Activated CD4-positive, alpha-beta memory T cell treated with anti-CD3 and anti-CD28 coated beads, Interleukin-2, amount 10 ng/mL, durations not matched to agents 7 days and 5 days (primary cell): Measurements from ENCODE around the gene ZNF580. TPM values are rescaled to one million over a fixed set of nuclear protein-coding genes. Genes with fewer than 3 reads are reported as not detected.

Experiments
- CTCF ChIA-PET: fragments of 350-600 bp; sonication (Branson Sonifier 250); formaldehyde crosslinking; loops from one replicate; lab custom pipeline; 2021; ENCODE audit warnings: antibody characterized with exemption, inconsistent platforms; lab: Charles Lee
- POLR2A ChIA-PET: fragments of 350-600 bp; sonication (Branson Sonifier 250); formaldehyde crosslinking; loops from one replicate; lab custom pipeline; 2021; ENCODE audit warnings: antibody characterized with exemption; lab: Charles Lee
- DNase-seq: peaks from one replicate; pipeline ENCODE4 v3.0.0-alpha.2; 2020
- H3K27ac Mint-ChIP-seq: one replicate; pipeline ENCODE4 v1.8.0; 2021; ENCODE audit warnings: mild to moderate bottlenecking, mixed read lengths
- H3K27me3 Mint-ChIP-seq: one replicate; pipeline ENCODE4 v1.8.0; 2021; ENCODE audit warnings: mixed read lengths
- H3K36me3 Mint-ChIP-seq: one replicate; pipeline ENCODE4 v1.8.0; 2021; ENCODE audit warnings: low read depth, mixed read lengths
- H3K4me1 Mint-ChIP-seq: one replicate; pipeline ENCODE4 v1.8.0; 2021; ENCODE audit warnings: mixed read lengths
- H3K4me3 Mint-ChIP-seq: one replicate; pipeline ENCODE4 v1.8.0; 2021; ENCODE audit warnings: mild to moderate bottlenecking, mixed read lengths
- H3K9me3 Mint-ChIP-seq: one replicate; pipeline ENCODE4 v1.8.0; 2021; ENCODE audit warnings: mixed read lengths
- total RNA-seq, 2 experiments: library from RNA; stranded (reverse); gene quantifications; one replicate each; pipeline ENCODE4 v1.2.3, GENCODE V29; 2021

Gene ZNF580
- total RNA-seq, 2 experiments from 2014 or later: 35.7 to 39.7 TPM

- H3K36me3 Mint-ChIP-seq: peaks cover 16% of the 10 kb centered on the region
- H3K9me3 Mint-ChIP-seq: no peaks in the 10 kb centered on the region
- ChIA-PET POLR2A (no interaction called here), CTCF (no interaction called here)
- no peak overlapping the region for H3K4me3 Mint-ChIP-seq
- peaks cover 27% of the 10 kb centered on the region for H3K4me1 Mint-ChIP-seq
- H3K27ac Mint-ChIP-seq: no peak overlapping the region
- no peak for DNase-seq
- no peaks in the 10 kb centered on the region for H3K27me3 Mint-ChIP-seq
Measured at GRCh38 chr19:55651236-55651635, 10.4 kb downstream of the ZNF580 start.

DNA sequence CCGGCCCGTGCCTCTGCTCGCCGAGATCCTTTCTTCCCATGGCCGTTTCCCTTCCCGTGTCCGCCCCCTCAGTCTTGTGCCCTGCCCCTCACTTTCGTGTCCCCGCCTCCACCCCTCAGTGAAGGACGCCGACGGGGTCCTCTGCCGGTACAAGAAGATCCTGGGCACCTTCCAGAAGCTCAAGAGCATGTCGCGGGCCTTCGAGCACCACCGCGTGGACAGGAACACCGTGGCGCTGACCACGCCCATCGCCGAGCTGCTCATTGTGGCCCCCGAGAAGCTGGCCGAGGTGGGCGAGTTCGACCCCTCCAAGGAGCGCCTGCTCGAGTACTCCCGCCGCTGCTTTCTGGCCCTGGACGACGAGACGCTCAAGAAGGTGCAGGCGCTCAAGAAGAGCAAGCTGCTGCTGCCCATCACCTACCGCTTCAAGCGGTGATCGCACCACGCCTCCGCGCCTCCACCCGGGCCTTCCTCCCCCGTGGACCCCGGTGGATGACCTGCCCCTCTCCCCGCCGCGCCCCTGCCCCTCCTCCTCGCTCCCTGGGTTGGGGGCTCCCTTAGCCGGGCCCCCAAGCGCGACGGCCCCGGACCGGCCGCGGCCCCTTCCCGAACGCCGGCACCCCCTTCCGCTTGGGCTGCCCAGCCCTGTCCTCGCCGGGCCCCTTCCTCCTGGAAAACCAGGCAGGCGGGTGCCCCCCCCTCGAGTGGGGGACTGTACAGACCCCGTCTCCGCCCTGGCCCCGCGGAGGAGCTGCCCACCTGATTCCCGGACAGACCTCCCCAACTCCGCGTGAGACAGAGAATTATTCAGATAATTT is 11.7 kb downstream of the ZNF580 start:
- ChIA-PET POLR2A (interaction anchor here (0.6 to 2.5 kb wide), 3 partner anchors 10 to 21 kb away, joined by 3 to 23 read pairs (median 3); partner anchors contain the start of gene ZNF581), CTCF (interaction anchor here (0.7 to 3.0 kb wide), 11 partner anchors 8 to 572 kb away, joined by 3 to 25 read pairs (median 4); partner anchors contain the start of genes FIZ1, ZNF524, ZNF581 and ZNF865)
- H3K27me3 Mint-ChIP-seq: no peaks in the 10 kb centered on the region
- peaks cover 22% of the 10 kb centered on the region for H3K36me3 Mint-ChIP-seq
- no peak overlapping the region for H3K27ac Mint-ChIP-seq
- no peaks in the 10 kb centered on the region for H3K9me3 Mint-ChIP-seq
- no peak for DNase-seq
- peaks cover 35% of the 10 kb centered on the region for H3K4me1 Mint-ChIP-seq
- H3K4me3 Mint-ChIP-seq: peak overlapping the region; percentile 24

GRCh38 chr19:55653651-55654322 is 13.0 kb downstream of the ZNF580 start:
- H3K9me3 Mint-ChIP-seq: no peaks in the 10 kb centered on the region
- ChIA-PET POLR2A (interaction anchor here (0.6 to 2.5 kb wide), 17 partner anchors 9 to 246 kb away, joined by 3 to 23 read pairs (median 5); partner anchors contain the start of genes FIZ1, NAT14, UBE2S and ZNF524), CTCF (interaction anchor here (0.7 to 3.0 kb wide), 33 partner anchors 8 to 1464 kb away, joined by 3 to 25 read pairs (median 4); partner anchors contain the start of genes EPN1, FIZ1, KMT5C and MBOAT7)
- DNase-seq: peak; percentile 98
- H3K4me1 Mint-ChIP-seq: peaks cover 40% of the 10 kb centered on the region
- H3K27me3 Mint-ChIP-seq: no peaks in the 10 kb centered on the region
- H3K36me3 Mint-ChIP-seq: peaks cover 27% of the 10 kb centered on the region
- H3K4me3 Mint-ChIP-seq: peak overlapping the region; percentile 83
- peak overlapping the region; percentile 94 for H3K27ac Mint-ChIP-seq

- Mint-ChIP-seq H3K9me3 (no peaks in the 10 kb centered on the region), H3K4me1 (peaks cover 41% of the 10 kb centered on the region), H3K27me3 (no peaks in the 10 kb centered on the region), H3K4me3 (peak overlapping the region; percentile 83), H3K36me3 (peaks cover 29% of the 10 kb centered on the region), H3K27ac (peak overlapping the region; percentile 94)
- POLR2A ChIA-PET: interaction anchor here (0.5 to 2.5 kb wide), 22 partner anchors 10 to 315 kb away, joined by 3 to 23 read pairs (median 4); partner anchors contain the start of genes FIZ1, KMT5C, NAT14 and TMEM238
- CTCF ChIA-PET: interaction anchor here (0.6 to 3.0 kb wide), 24 partner anchors 9 to 1465 kb away, joined by 3 to 25 read pairs (median 5); partner anchors contain the start of genes EPN1, FIZ1, KMT5C and MBOAT7
- peak; percentile 100 for DNase-seq
Measured at GRCh38 chr19:55654323-55654867, 13.6 kb downstream of the ZNF580 start.

GRCh38 chr19:55654868-55655647 is 14.3 kb downstream of the ZNF580 start, which contains the start of gene U2AF2:
Gene U2AF2, plus strand, starts transcription at chr19:55655035. Its CDS starts 70 bp downstream, at chr19:55655105.
- CTCF ChIA-PET: interaction anchor here (0.6 to 3.0 kb wide), 24 partner anchors 9 to 1466 kb away, joined by 3 to 25 read pairs (median 5); partner anchors contain the start of genes EPN1, FIZ1, KMT5C and MBOAT7
- H3K4me3 Mint-ChIP-seq: peak within 1 kb of the TSS; percentile 83
- POLR2A ChIA-PET: interaction anchor here (0.5 to 2.5 kb wide), 22 partner anchors 9 to 316 kb away, joined by 3 to 23 read pairs (median 4); partner anchors contain the start of genes FIZ1, KMT5C, NAT14 and TMEM238
- H3K36me3 Mint-ChIP-seq: peaks cover 35% of the 10 kb centered on the region
- peak; percentile 96 for DNase-seq
- no peaks in the 10 kb centered on the region for H3K9me3 Mint-ChIP-seq
- H3K27me3 Mint-ChIP-seq: no peaks in the 10 kb centered on the region
- H3K27ac Mint-ChIP-seq: peak within 1 kb of the TSS; percentile 94
- peaks cover 41% of the 10 kb centered on the region for H3K4me1 Mint-ChIP-seq

- peaks cover 46% of the 10 kb centered on the region for H3K4me1 Mint-ChIP-seq
- no peaks in the 10 kb centered on the region for H3K27me3 Mint-ChIP-seq
- ChIA-PET POLR2A (no interaction called here), CTCF (interaction anchor here (0.6 to 1.8 kb wide), 2 partner anchors 17 to 28 kb away, joined by 5 read pairs; no protein-coding TSS in a partner anchor)
- peak overlapping the region; percentile 94 for H3K27ac Mint-ChIP-seq
- H3K36me3 Mint-ChIP-seq: peaks cover 41% of the 10 kb centered on the region
- DNase-seq: no peak
- peak overlapping the region; percentile 83 for H3K4me3 Mint-ChIP-seq
- no peaks in the 10 kb centered on the region for H3K9me3 Mint-ChIP-seq
Measured at GRCh38 chr19:55655648-55656040, 14.8 kb downstream of the ZNF580 start.

DNA sequence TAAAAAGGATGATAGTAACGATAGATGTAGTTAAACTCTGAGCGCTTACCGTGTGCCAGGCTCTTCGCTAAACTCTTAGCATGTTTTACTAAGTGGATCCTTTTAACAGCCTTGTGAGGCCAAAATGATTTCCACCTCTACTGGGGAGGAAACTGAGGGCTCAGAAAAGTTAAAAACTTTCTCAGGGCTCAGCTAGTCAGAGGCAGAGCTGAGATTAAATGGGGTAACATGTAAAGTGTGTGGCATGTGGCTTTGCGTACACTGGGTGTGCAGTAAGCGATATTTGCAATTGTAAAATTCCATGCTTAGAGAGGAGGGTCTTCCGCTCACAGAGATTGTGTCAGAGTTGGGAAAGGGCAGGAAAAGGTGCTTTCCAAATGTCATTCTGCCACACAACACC is 15.8 kb downstream of the ZNF580 start:
- POLR2A ChIA-PET: interaction anchor here (0.6 to 3.0 kb wide), 7 partner anchors 9 to 593 kb away, joined by 3 to 16 read pairs (median 4); partner anchors contain the start of genes CCDC106, PPP6R1 and RDH13
- H3K36me3 Mint-ChIP-seq: peaks cover 48% of the 10 kb centered on the region

DNA sequence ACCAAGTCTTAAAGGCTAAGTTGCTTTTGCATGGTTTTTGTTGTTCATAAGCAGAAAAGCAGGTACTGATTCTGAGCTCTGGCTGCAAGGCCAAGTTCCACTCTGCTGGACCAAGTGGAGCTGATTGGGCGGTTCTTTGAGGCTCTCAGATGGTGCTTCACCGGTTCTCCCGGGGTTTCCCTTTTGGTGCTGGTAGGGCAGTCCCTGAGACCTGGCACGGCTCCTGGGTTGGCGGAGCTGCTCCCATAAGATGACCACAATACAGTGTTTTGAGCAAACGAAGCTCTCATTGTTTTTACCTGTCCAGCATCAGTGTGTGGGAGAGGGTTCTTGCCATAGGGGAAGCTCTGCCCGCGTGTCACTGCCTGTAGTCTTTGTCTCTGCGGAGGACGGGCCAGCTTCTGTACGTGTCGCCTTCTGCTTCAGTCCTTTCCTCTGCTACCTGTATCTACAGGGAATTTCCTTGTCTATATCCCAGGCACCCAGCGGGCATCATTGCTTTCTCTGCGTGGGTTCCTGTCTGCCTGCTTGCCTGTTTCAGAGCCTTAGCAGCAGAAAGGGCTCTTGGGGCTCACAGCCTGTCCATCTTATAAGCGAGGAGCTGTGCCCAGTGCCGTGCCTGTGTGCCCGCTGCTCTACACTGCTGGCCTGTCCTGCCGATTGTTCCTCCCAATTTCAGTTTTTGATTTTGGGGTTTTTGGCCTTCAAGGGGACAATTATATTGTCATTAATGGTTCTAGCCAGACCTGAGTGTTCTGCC is 16.4 kb downstream of the ZNF580 start:
- DNase-seq: no peak
- Mint-ChIP-seq H3K4me3 (peak overlapping the region; percentile 83), H3K9me3 (no peaks in the 10 kb centered on the region), H3K27me3 (no peaks in the 10 kb centered on the region), H3K27ac (peak overlapping the region; percentile 94), H3K36me3 (peaks cover 54% of the 10 kb centered on the region), H3K4me1 (peaks cover 46% of the 10 kb centered on the region)
- ChIA-PET POLR2A (interaction anchor here (1.1 to 3.0 kb wide), 7 partner anchors 9 to 398 kb away, joined by 3 to 16 read pairs (median 4); partner anchors contain the start of genes CCDC106 and PPP6R1), CTCF (interaction anchor here (1.0 to 2.1 kb wide), 4 partner anchors 14 to 30 kb away, joined by 3 to 11 read pairs (median 4); no protein-coding TSS in a partner anchor)

More for the DNA sequence above, 15.8 kb downstream of the ZNF580 start:
- no peak for DNase-seq
- peaks cover 46% of the 10 kb centered on the region for H3K4me1 Mint-ChIP-seq
- H3K4me3 Mint-ChIP-seq: peak overlapping the region; percentile 83
- H3K9me3 Mint-ChIP-seq: no peaks in the 10 kb centered on the region
- CTCF ChIA-PET: interaction anchor here (1.0 to 2.1 kb wide), 4 partner anchors 15 to 29 kb away, joined by 3 to 11 read pairs (median 4); no protein-coding TSS in a partner anchor
- peak overlapping the region; percentile 94 for H3K27ac Mint-ChIP-seq
- no peaks in the 10 kb centered on the region for H3K27me3 Mint-ChIP-seq

DNA sequence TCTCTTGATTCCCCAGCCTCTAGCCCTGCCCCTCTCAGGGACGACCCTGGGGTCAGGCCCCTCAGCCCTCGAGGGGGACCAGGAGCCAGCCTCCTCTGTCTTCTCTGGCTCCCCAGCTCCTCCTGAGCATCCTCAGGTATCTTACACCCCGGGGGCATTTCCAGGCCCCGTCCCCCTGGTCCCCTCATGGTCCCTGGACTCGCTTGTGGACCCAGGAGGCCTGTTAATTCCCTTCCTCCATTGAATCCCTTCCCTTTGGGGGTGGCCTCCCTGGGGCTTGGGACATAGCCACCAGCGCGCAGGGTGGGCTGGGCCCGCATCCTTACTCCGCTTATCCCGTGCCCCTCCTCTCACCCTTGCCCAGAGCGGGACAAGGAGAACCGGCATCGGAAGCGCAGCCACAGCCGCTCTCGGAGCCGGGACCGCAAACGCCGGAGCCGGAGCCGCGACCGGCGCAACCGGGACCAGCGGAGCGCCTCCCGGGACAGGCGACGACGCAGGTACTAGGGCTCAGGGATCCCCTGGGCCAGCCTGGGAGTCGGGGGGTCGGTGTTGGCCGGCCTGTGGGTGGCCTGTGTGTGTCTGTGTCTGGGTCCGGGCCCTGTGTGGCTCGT is 18.2 kb downstream of the ZNF580 start:
- H3K27me3 Mint-ChIP-seq: no peaks in the 10 kb centered on the region
- H3K4me1 Mint-ChIP-seq: peaks cover 51% of the 10 kb centered on the region
- H3K9me3 Mint-ChIP-seq: no peaks in the 10 kb centered on the region
- peaks cover 69% of the 10 kb centered on the region for H3K36me3 Mint-ChIP-seq
- CTCF ChIA-PET: no interaction called here
- no peak overlapping the region for H3K27ac Mint-ChIP-seq
- DNase-seq: no peak
- POLR2A ChIA-PET: interaction anchor here (3.0 kb wide), 2 partner anchors 8 to 17 kb away, joined by 7 to 16 read pairs; no protein-coding TSS in a partner anchor
- H3K4me3 Mint-ChIP-seq: no peak overlapping the region

DNA sequence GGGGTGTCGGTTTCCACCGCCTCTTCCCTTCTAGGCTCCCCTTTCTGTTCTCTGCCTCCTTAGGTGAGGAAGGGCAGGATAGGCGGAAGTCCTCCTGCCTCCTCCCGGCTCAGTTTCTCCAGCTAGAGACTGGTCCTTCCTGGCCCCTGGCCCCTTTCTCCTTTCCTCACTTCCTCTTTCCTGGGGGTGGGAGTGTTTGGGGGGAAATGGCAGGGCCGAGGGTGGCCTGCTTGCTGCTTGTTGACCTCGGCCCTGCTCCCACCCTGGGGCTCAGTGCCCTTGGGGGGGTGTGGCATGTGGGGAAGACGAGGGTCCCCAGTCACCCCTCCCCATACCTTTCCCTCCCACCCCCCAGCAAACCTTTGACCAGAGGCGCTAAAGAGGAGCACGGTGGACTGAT is 19.0 kb downstream of the ZNF580 start:
- Mint-ChIP-seq H3K4me1 (peaks cover 51% of the 10 kb centered on the region), H3K9me3 (no peaks in the 10 kb centered on the region), H3K36me3 (peaks cover 75% of the 10 kb centered on the region), H3K4me3 (no peak overlapping the region), H3K27me3 (no peaks in the 10 kb centered on the region), H3K27ac (no peak overlapping the region)
- ChIA-PET CTCF (no interaction called here), POLR2A (interaction anchor here (1.3 kb wide), 1 partner anchor 9 kb away, joined by 5 read pairs; no protein-coding TSS in a partner anchor)
- DNase-seq: no peak
